NCI-H187 (cell line): ENCODE results near the gene UNC5A.

ENCODE experiments used
- DNase-seq, 2 experiments: peaks; one replicate each; lab custom pipeline; 2025; lab: John Stamatoyannopoulos, UW

UNC5A gene

GRCh38 chr5:176781638-176782570 lies 28.5 kb upstream of the UNC5A start:
- no peak for DNase-seq

DNA sequence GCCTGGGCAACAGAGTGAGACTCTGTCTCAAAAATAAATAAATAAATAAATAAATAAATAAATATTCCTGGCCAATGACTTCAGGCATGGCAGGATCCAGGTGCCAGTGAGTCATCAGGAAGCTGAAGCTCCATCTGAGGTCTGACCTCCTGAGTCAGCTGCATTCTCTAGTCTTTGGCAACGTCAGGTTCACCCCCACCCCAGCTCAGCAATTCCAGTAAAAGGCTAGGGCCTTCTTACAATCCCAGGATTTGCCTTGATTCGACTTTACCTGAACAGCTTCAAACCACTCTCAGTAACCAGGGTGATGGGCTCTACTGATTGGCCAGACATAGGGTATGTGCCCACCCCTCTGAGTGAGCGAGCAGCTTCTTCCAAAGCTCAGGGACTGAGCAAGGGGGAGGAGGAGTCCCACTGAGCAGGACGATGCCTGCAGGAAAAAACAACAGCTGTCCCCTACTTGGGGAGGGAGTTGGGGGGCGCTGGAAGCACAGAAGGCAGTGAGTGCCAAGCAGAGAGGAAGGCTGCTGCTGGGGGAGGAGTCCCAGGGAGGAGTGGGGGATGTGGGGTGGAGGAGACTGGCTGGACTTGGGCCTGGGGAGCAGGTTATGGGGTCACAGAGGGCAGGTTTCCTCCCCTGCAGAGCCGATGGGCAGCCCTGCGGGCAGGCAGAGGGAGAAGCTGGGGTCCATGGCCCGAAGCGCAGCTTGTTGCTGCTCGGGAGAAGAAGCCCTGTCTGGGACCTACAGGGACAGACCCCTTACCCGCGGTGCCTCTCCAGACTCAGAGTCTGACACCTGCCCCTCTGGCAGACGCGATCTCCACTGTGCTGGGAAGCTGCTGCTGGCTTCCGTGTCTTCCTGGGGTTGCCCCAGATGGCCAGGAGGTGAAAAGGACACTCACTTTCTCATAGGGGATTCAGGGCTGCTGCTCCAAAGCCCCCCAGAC lies 25.9 kb upstream of the UNC5A start:
- no peak for DNase-seq

DNA sequence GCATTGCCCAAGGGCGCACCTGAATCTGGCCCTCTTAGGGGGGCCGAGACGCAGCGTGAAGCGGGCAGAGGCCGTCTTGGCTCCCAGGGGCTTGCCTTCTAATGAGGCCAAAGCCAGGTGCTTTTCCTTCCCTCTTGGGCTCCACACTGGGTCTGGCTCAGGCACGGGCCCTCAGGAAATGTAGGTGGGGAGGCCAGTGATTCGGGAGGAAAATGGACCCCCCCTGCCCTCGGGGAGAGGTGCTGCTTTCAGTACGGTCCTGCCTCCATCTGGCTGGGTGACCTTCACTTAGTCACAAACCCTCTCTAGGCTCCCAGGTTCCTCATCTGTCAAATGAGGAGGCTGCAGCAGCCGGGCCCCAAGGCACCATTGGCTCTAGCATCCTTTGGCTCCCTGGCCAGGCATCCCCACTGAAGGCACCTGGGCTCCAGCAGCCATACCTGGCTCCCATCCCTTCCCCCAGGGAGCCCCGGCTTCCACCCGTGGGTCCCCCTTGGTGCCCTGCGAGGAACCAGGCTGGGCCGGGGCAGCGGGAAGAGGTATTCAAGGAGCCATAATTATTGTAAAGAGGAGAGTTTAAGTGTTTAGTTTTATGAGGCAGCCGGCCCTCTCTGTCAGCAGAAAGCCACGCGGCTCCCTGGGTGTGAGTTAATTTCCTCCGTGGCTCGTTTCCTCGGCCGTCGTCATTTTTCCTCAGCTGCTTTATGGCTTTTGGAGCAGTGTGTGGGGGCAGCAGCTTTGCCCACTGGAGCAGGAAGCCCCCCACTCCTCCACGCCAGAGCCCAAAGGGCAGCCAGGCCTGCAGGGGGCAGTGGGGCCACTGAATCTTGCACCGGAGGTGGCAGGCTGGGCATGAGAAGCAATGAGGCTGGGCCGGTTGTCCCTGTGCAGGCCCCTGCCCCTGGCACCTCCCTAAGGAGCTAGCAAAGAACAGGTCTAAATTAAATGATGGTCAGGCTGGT lies 24.9 kb upstream of the UNC5A start:
- no peak for DNase-seq

DNA sequence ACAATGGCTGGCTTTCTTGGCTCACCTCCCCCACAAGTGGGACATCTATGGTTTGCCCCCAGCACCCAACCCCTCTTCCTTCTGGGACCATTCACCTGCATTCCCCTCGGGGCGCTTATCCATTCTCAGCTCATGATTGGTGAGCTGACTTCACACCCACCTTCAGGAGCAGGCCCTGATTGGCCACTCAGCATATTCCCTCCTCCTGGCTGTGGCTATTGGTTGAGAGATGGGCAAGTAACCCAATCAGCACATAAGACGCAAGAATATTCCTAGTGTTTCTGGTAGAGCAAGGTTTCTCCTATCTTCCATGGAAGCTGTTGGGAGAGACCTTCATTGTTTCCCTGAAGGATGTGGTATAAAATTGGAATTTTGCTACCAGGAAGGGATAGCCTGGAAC lies 22.7 kb upstream of the UNC5A start:
- DNase-seq: no peak

GRCh38 chr5:176788091-176788490 lies 22.3 kb upstream of the UNC5A start:
- DNase-seq: no peak

- DNase-seq: no peak
Measured at GRCh38 chr5:176788941-176789872, 21.2 kb upstream of the UNC5A start.

DNA sequence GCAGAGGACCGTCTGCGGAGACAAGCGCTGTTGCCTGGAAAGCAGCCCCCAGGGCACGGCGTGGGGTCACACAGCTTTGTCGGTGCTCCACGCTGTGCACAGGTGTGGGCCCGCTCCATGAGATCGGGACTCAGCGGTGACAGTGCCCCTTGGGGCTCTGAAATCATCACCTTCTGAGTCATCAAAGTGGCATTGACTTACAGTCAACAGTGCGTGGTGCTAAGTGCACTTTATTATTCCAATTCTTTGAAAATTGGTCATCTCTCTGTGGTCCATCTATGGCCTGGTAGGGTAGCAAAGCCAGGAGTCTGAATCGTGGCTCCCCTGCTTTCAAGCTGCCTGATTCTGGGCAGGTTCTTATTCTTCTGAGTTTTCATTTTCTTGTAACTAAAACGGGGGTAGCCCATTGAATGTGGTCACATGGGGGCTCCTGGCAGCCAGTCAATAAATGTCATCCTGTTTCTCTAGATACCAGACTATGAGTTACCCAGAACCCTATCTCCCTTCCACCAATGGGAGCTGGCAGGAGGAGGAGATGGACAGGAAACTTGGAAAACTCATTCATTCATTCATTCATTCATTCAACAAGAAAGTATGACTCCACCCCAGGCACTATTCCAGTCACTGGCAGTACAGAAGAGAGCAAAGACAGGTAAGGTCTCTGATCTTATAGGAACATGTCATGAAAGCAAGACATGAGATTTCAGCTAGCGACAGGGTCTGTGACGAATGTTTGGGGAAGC lies 20.3 kb upstream of the UNC5A start:
- no peak for DNase-seq

DNA sequence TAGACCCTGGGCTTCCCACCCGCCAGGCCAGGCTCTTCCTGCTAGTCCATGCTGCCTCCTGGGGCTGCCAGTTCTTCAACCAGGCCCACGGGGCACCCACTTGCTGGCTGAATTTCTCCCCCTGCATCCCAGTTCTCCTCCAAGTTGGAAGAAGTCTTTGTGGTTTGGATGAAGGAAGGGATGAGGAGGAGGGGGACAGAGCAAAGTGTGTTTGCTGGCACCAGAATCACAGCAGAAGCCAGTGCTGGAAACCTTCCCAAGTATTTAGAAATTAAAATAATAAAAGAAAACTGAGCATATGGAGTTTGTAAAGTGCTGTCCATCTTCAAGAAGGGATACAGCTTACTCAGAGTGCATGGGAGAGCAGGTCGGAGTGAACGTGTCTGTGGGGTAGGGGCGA lies 19.4 kb upstream of the UNC5A start:
- DNase-seq: no peak

GRCh38 chr5:176792655-176793342 lies 17.6 kb upstream of the UNC5A start:
- DNase-seq: no peak

GRCh38 chr5:176793343-176793699 lies 17.0 kb upstream of the UNC5A start:
- DNase-seq: no peak

GRCh38 chr5:176793736-176794135 lies 16.6 kb upstream of the UNC5A start:
- no peak for DNase-seq

DNA sequence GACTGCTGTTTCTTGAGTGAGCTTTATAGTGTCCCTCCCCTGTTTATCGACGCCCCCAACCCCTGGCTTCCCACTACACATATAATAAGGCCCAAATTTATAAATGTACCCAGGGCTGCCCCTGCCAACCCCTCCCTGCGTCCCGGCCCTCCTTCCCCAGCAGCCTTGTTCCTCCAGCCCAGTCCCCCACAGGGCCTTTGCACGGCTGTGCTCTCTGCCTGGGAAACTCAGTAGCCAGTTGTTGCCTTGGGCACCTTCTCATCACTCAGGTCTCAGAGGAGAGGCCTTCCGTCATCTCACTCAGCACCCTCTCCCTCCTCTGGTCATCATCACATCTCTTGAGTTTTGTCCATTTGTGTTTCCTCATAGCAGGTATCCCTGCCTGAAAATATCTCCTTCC lies 15.8 kb upstream of the UNC5A start:
- DNase-seq: no peak

DNA sequence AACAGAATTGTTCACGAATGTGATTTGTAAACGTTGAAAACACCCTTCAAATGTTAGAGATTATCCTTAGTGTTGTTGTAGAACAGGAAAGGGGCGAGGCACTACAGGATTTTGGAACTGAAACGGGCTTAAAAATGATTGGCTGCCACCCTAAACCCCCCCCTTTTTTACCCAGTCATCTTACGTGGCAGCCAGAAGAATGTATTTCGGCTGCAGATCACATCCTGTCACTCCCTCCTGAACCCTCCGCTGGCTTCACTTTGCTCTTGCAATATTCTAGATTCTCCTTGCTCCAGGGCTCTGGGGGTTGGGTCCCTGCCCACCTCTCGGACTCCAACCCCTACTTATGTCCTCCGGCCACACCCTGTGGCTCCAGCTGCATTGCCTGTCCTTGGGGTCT lies 13.9 kb upstream of the UNC5A start:
- DNase-seq: no peak

DNA sequence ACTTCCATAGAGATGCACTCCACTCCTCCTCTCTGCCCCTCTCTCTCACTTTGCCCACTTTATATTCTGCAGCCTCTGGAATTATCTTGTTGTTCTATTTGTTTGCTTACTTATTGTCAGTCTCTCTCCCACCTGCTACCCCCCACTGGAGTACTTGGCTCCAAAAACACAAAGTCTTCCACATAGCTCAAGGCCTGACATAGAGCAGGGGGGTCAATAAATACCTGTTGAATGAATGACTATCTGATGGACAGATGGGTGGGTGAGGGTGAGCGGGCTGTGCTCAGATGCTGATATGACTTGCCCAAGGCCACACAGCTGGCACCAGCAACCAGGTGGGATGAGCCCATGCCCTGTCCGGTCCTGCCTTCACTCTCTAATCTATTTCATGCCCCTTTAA lies 13.4 kb upstream of the UNC5A start:
- no peak for DNase-seq

DNA sequence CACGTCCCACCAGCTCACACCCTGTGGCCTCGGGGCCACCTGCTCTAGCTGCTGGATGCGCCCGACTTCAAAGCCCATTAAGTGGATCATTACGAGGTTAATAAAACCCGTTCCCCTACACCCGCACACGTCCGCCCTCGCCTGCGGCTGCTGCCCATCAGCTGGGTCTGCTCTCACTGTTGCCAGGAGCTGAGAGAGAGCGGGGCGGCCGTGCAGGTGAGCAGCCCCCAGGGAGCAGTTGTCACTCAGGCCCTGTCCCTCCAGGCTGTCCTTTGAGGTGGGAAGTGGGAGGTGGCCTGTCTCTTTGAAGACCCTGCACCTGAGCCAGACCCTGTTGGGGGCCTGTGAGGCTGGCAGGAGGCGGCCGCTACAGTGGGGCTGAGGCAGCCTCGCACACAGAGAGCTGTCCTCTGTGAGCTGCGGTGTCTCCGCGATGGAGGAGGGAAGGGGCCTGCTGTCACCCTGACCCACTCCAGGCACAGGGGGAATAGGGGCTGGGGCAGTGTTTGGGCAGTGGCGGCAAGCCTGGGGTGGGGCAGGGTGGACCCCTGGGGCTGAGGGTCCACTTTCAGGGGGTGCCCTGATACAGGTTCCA lies 12.8 kb upstream of the UNC5A start:
- no peak for DNase-seq

GRCh38 chr5:176798086-176798876 lies 12.1 kb upstream of the UNC5A start:
- DNase-seq: no peak

DNA sequence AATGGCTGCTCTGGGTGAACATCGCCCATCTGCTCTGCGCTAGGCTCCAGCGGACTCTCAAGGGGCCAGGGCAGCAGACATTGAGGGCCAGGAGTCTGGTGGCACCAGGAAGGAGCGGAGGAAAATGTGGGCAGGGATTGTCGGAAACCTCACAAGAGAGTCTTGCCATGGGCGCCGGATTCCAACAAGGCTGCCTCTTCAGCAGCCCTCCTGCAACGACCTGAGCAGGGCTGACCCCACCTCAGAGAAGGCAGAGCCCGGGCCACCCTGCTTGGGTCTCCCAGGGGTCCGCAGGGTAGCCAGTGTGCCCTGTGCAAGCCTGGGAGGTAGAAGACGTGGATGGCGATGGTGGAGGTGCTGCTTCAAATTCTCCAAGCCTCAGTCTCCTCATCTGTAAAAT lies 11.4 kb upstream of the UNC5A start:
- DNase-seq: no peak

DNA sequence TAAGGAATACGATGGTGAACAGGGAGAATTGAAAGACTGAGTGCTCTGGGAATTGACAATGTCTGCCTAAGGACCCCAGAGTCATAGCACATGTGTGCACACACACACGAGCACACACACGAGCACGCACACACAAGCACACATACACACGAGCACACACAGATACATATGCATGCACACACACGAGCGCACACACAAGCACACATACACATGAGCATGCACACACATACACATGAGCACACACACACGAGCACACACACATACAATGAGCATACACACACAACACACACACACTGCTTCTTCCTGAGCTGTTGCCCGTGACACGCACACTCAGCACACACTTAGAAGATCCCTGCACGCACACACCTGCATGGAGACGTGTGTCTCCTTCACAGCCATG lies 10.9 kb upstream of the UNC5A start:
- no peak for DNase-seq
